Esophagus muscularis mucosa (tissue), 4 donors: ENCODE results near the gene VAMP7. TPM values are rescaled to one million over a fixed set of nuclear protein-coding genes. Genes with fewer than 3 reads are reported as not detected.
"Not testable (repeated sequence)": the region's sequence is repeated elsewhere in the genome, so short reads cannot be mapped to it uniquely, and the experiment has no call there.

Experiments
- DNase-seq: peaks from one replicate; pipeline ENCODE4 v3.0.0-alpha.2; 2017; ENCODE audit errors: extremely low spot score
- H3K27ac ChIP-seq, 4 donors: fragments of 200-600 bp; sonication (generic); replicated peaks in 1 of 4; 1 replicate in 3 of 4; 2 replicates in 1 of 4; pipeline ENCODE4 v1.5.1; 2016 to 2019; ENCODE audit warnings: mild to moderate bottlenecking in 1 of 4
- H3K27me3 ChIP-seq, 4 donors: fragments of 200-600 bp; sonication (generic); one replicate each; pipeline versions ENCODE4 v1.5.1 to v1.6.0; 2016 to 2019
- H3K36me3 ChIP-seq, 4 donors: fragments of 200-600 bp; sonication (generic); one replicate each; pipeline ENCODE4 v1.5.1; 2016 to 2019
- H3K4me1 ChIP-seq, 4 donors: fragments of 200-600 bp; sonication (generic); one replicate each; pipeline ENCODE4 v1.5.1; 2016 to 2019
- H3K4me3 ChIP-seq, 4 donors: fragments of 200-600 bp; sonication (generic); 1 replicate in 2 of 4; 2 replicates in 2 of 4; pipeline ENCODE4 v1.5.1; 2016 to 2019; ENCODE audit warnings: mild to moderate bottlenecking in 4 of 4, moderate library complexity in 1 of 4
- H3K9me3 ChIP-seq, 4 donors: fragments of 200-600 bp; sonication (generic); 1 replicate in 3 of 4; 2 replicates in 1 of 4; pipeline ENCODE4 v1.5.1; 2016 to 2019
- CTCF ChIP-seq, 3 experiments: fragments of 200-600 bp in 2 of 3; fragments of 450-650 bp in 1 of 3; sonication (generic) in 2 of 3; IDR thresholded peaks; one replicate each; pipeline ENCODE4 v1.5.1; 2017 to 2019; ENCODE audit warnings: antibody characterized with exemption in 3 of 3, mild to moderate bottlenecking in 2 of 3, moderate library complexity in 1 of 3
- EP300 ChIP-seq: sonication (generic); formaldehyde crosslinking; IDR thresholded peaks from one replicate; pipeline ENCODE4 v1.6.1; 2017; ENCODE audit warnings: antibody characterized with exemption
- POLR2A ChIP-seq: fragments of 450-650 bp; IDR thresholded peaks from one replicate; pipeline ENCODE4 v1.6.1; 2017; ENCODE audit warnings: antibody characterized with exemption, moderate library complexity, mild to moderate bottlenecking, low read depth
- POLR2AphosphoS5 ChIP-seq, 2 donors: sonication (generic); formaldehyde crosslinking; IDR thresholded peaks; one replicate each; pipeline ENCODE4 v1.6.1; 2017; ENCODE audit warnings: antibody characterized with exemption in 2 of 2
- WGBS: methylation state at CpG from one replicate; pipeline ENCODE4 v1.1.5; 2018; 5-methylcytosine and 5-hydroxymethylcytosine counted together
- intact Hi-C: fragments of 100-400 bp; cut with DNase I; formaldehyde crosslinking; loops from one replicate; pipeline ENCODE4 v1.15.1; 2023
- total RNA-seq, 4 donors: library from RNA; depleted of rRNA; stranded (reverse); fragments of >200 nt; gene quantifications; one replicate each; pipeline versions ENCODE4 v1.1.0 to v1.2.1, GENCODE V29; 2016

Gene VAMP7, protein sequence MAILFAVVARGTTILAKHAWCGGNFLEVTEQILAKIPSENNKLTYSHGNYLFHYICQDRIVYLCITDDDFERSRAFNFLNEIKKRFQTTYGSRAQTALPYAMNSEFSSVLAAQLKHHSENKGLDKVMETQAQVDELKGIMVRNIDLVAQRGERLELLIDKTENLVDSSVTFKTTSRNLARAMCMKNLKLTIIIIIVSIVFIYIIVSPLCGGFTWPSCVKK
- 10 to 100 TPM; 25.6 to 29.7 (median 28.4) TPM for total RNA-seq

DNA sequence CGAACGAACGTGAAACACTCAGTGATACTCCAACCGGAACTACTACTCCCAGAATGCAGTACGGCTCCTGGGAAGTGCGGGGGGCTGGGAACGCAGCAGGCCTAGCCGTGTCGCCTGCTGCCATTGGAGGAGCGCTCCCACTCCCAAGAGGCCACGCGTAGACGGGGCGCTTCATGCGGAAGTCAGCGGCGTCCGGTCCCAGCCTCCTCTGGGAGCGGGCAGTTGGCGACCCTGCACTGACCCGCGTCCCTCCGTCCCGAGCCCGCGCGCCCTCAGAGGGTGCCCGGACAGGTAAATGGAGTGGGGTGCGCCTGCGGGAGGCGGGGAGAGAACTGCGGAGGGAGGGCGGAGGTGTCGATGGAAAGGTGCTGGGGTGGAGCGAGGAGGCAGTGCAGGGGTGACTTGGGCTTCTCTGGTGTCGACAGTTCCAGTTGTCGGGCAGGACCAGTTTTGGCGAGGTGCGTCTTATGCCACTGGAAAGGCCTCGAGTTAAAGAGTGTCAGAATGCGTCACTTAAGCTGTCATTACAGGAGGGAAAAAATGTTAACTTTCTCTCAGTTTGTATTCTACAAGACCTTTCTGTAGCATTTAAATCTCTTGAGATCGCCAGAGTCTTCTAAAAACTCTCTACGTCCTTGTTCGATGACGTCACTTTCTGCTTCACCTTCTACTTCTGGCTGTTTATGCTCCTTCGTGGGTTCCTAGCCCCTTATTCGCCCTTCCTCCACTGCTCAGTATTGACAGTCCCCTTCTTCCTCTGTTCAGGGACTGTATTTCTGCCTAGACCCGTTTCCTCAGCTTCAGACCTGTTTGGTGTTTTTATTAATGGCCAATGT is at the start of gene VAMP7:
Gene VAMP7 (plus strand): TSS at position 188 of the 836 bp plus-strand sequence. CDS start 8,122 bp downstream, outside the sequence.
- H3K4me3 ChIP-seq: peak within 1 kb of the TSS; percentile 58 to 83 (median 69)
- H3K27ac ChIP-seq: peak within 1 kb of the TSS; percentile 63 to 83 (median 80)
- no peaks in the 10 kb centered on the region for H3K9me3 ChIP-seq
- TF ChIP-seq CTCF (IDR thresholded peaks at IDR 0.05) (no peak), EP300 (no peak), POLR2A (peak; percentile 30), POLR2AphosphoS5 (IDR thresholded peaks at IDR 0.05) (peak; percentile 87 to 92)
- peaks cover 0 to 11% (median 8%) of the 10 kb centered on the region in 4 donors for H3K4me1 ChIP-seq
- DNase-seq: peak; percentile 95
- WGBS: 35% methylated on average over 39 of the region's 48 CpGs
- H3K36me3 ChIP-seq: no peaks in the 10 kb centered on the region
- H3K27me3 ChIP-seq: no peaks in the 10 kb centered on the region
- intact Hi-C loops: loop anchor here (5.0 kb wide), 1 partner anchor 664 kb away; the partner anchor contains the start of gene VBP1

DNA sequence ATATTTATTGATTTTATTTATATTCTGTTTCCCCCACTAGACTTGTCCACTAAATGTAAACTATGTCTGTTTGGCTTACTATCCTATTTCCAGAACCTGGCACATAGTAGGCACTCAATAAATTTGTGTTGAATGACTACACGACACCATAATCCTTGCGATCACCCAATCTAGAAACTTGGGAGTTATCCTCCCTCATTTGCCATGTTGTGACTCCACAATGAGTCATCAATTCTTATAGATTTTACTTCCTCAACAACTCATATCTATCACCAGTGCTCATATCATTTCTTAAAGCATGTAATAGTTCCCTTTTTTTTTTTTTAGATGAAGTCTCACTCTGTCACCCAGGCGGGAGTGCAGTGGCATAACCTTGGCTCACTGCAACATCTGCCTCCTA is 39.9 kb upstream of the VAMP7 start:
- WGBS: 72% methylated on average over 3 of the region's 3 CpGs
- Histone ChIP-seq H3K27me3 (no peaks in the 10 kb centered on the region), H3K4me1 (no peaks in the 10 kb centered on the region), H3K36me3 (no peaks in the 10 kb centered on the region), H3K27ac (no peak overlapping the region), H3K9me3 (peaks cover 0 to 8% (median 4%) of the 10 kb centered on the region in 4 donors), H3K4me3 (no peak overlapping the region)
- intact Hi-C loops: no loop called here
- TF ChIP-seq POLR2A: no peak
- TF ChIP-seq CTCF (IDR thresholded peaks at IDR 0.05): no peak
- TF ChIP-seq EP300: no peak
- no peak for TF ChIP-seq POLR2AphosphoS5 (IDR thresholded peaks at IDR 0.05)
- no peak for DNase-seq

GRCh38 chrX:155851786-155852185 is 29.4 kb upstream of the VAMP7 start:
- WGBS: 89% methylated on average over 2 of the region's 2 CpGs
- H3K4me3 ChIP-seq, H3K4me1 ChIP-seq, H3K27ac ChIP-seq, H3K9me3 ChIP-seq, H3K27me3 ChIP-seq, intact Hi-C loops, H3K36me3 ChIP-seq, DNase-seq: not testable (repeated sequence)

- intact Hi-C loops: no loop called here
- no peak for DNase-seq
- Histone ChIP-seq H3K9me3 (no peaks in the 10 kb centered on the region), H3K27me3 (no peaks in the 10 kb centered on the region), H3K36me3 (no peaks in the 10 kb centered on the region), H3K27ac (no peak overlapping the region), H3K4me1 (no peaks in the 10 kb centered on the region), H3K4me3 (no peak overlapping the region)
- WGBS: 10% methylated on average over 1 of the region's 1 CpG
- TF ChIP-seq CTCF (IDR thresholded peaks at IDR 0.05) (no peak), POLR2A (no peak), EP300 (no peak), POLR2AphosphoS5 (IDR thresholded peaks at IDR 0.05) (no peak)
These were observed 23.6 kb upstream of the VAMP7 start for GRCh38 chrX:155857561-155857960.

DNA sequence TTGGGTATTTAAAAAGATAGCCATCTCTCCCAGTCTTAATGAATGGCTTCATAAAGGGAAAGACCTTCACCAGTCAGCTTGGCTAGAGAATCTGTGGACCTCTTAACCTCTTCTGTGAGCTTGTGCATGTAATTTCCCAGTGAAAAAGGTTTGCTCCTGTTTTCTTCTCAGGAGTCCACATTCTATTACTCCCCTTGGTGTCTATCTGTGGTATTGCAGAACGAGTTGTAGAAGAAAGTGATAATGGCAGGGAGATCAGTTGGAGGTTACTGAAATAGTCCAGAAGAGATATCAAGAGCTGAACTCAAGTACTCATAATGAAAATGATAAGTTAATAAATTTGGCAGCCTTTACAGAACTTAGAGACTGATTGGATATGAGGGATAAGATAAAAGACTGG is 16.5 kb upstream of the VAMP7 start:
- Histone ChIP-seq H3K27me3 (peaks cover 0 to 3% (median 0%) of the 10 kb centered on the region in 4 donors), H3K4me1 (no peaks in the 10 kb centered on the region), H3K27ac (no peak overlapping the region), H3K9me3 (peaks cover 0 to 8% (median 0%) of the 10 kb centered on the region in 4 donors), H3K36me3 (no peaks in the 10 kb centered on the region), H3K4me3 (no peak overlapping the region)
- whole genome bisulfite sequencing: 28% methylated on average over 1 of the region's 1 CpG
- DNase-seq: no peak
- TF ChIP-seq POLR2AphosphoS5 (IDR thresholded peaks at IDR 0.05) (no peak), EP300 (no peak), CTCF (IDR thresholded peaks at IDR 0.05) (no peak), POLR2A (no peak)
- intact Hi-C loops: no loop called here
